HUES64 (cell line): ENCODE measurements around the gene CCDC71.
A peak's percentile ranks its signal among the peaks of the same experiment; 100 is the strongest.

ENCODE experiments used
- H3K27ac ChIP-seq: 2 replicates; pipeline ENCODE4 v1.7.0; 2013; ENCODE audit warnings: low read depth, low read length, inconsistent platforms
- H3K27me3 ChIP-seq: 2 replicates; pipeline ENCODE4 v1.6.1; 2013; ENCODE audit warnings: mild to moderate bottlenecking, low read length; ENCODE audit not compliant: insufficient read depth
- H3K36me3 ChIP-seq: 2 replicates; pipeline ENCODE4 v1.6.1; 2013; ENCODE audit warnings: mild to moderate bottlenecking, low read length; ENCODE audit not compliant: insufficient read depth
- H3K4me1 ChIP-seq: 2 replicates; pipeline ENCODE4 v1.6.1; 2013; ENCODE audit warnings: mild to moderate bottlenecking, low read length, moderate library complexity; ENCODE audit not compliant: insufficient read depth
- H3K4me3 ChIP-seq: 2 replicates; pipeline ENCODE4 v1.5.1; 2013; ENCODE audit warnings: mild to moderate bottlenecking, low read length, moderate library complexity
- H3K9ac ChIP-seq: 2 replicates; pipeline ENCODE4 v1.6.1; 2013; ENCODE audit warnings: mild to moderate bottlenecking, low read depth, low read length
- H3K9me3 ChIP-seq: 2 replicates; pipeline ENCODE4 v1.6.1; 2013; ENCODE audit warnings: low read depth, low read length; ENCODE audit not compliant: insufficient read depth
- WGBS: fragments of 150-250, 120-280 bp; methylation state at CpG from one replicate; pipeline ENCODE4 v1.1.7; 2013; ENCODE audit warnings: missing lambda C conversion rate; 5-methylcytosine and 5-hydroxymethylcytosine counted together

CCDC71 gene

GRCh38 chr3:49180116-49180515 is 14.0 kb upstream of the CCDC71 start:
- no peak overlapping the region for H3K27ac ChIP-seq

GRCh38 chr3:49177073-49177472 is 10.9 kb upstream of the CCDC71 start:
- WGBS, result 89% methylated on average over 2 of the region's 2 CpGs

More at GRCh38 chr3:49180116-49180515, 14.0 kb upstream of the CCDC71 start:
- Histone ChIP-seq H3K4me1 (no peaks in the 10 kb centered on the region), H3K9me3 (no peaks in the 10 kb centered on the region), H3K4me3 (no peak overlapping the region), H3K27me3 (no peaks in the 10 kb centered on the region; the same call in 1 of the 2 replicates), H3K36me3 (no peaks in the 10 kb centered on the region), H3K9ac (no peak overlapping the region)

GRCh38 chr3:49175530-49175929 is 9.4 kb upstream of the CCDC71 start:
- no peak overlapping the region for H3K4me3 ChIP-seq
- WGBS, result 94% methylated on average over 8 of the region's 8 CpGs
- H3K9me3 ChIP-seq, result no peaks in the 10 kb centered on the region
- H3K4me1 ChIP-seq, result peaks cover 23% of the 10 kb centered on the region; the same call in 1 of the 2 replicates
- H3K9ac ChIP-seq, result no peak overlapping the region
- H3K27ac ChIP-seq, result no peak overlapping the region
- H3K36me3 ChIP-seq, result no peaks in the 10 kb centered on the region
- H3K27me3 ChIP-seq, result no peaks in the 10 kb centered on the region; the same call in 1 of the 2 replicates

More at GRCh38 chr3:49177073-49177472, 10.9 kb upstream of the CCDC71 start:
- Histone ChIP-seq H3K36me3 (no peaks in the 10 kb centered on the region), H3K4me1 (peaks cover 19% of the 10 kb centered on the region; the same call in 1 of the 2 replicates), H3K27ac (no peak overlapping the region), H3K9me3 (no peaks in the 10 kb centered on the region), H3K9ac (no peak overlapping the region), H3K27me3 (no peaks in the 10 kb centered on the region; the same call in 1 of the 2 replicates), H3K4me3 (no peak overlapping the region)

GRCh38 chr3:49174397-49174985 is 8.4 kb upstream of the CCDC71 start:
- H3K27me3 ChIP-seq, result no peaks in the 10 kb centered on the region; the same call in 1 of the 2 replicates
- H3K9ac ChIP-seq, result no peak overlapping the region
- H3K4me3 ChIP-seq, result no peak overlapping the region
- H3K36me3 ChIP-seq, result no peaks in the 10 kb centered on the region
- peaks cover 23% of the 10 kb centered on the region; the same call in 1 of the 2 replicates for H3K4me1 ChIP-seq
- no peaks in the 10 kb centered on the region for H3K9me3 ChIP-seq
- no peak overlapping the region for H3K27ac ChIP-seq
- 95% methylated on average over 9 of the region's 9 CpGs for WGBS

GRCh38 chr3:49173792-49174170 is 7.7 kb upstream of the CCDC71 start:
- no peaks in the 10 kb centered on the region for H3K27me3 ChIP-seq
- peak overlapping the region; percentile 13; the same call in 1 of the 2 replicates for H3K4me3 ChIP-seq
- H3K27ac ChIP-seq, result peak overlapping the region; percentile 60
- H3K36me3 ChIP-seq, result no peaks in the 10 kb centered on the region
- WGBS, result 64% methylated on average over 4 of the region's 4 CpGs
- H3K4me1 ChIP-seq, result peaks cover 23% of the 10 kb centered on the region; the same call in 1 of the 2 replicates
- H3K9me3 ChIP-seq, result no peaks in the 10 kb centered on the region
- peak overlapping the region; percentile 39; the same call in 1 of the 2 replicates for H3K9ac ChIP-seq

- H3K4me3 ChIP-seq, result peak overlapping the region; percentile 25
- H3K9ac ChIP-seq, result peak overlapping the region; percentile 39; the same call in 1 of the 2 replicates
- peak overlapping the region; percentile 60 for H3K27ac ChIP-seq
Measured at GRCh38 chr3:49173116-49173791, 7.1 kb upstream of the CCDC71 start.

GRCh38 chr3:49172551-49173041 is 6.5 kb upstream of the CCDC71 start:
- Histone ChIP-seq H3K27ac (no peak overlapping the region), H3K36me3 (no peaks in the 10 kb centered on the region), H3K9me3 (no peaks in the 10 kb centered on the region), H3K4me3 (peak overlapping the region; percentile 81), H3K27me3 (peaks cover 6% of the 10 kb centered on the region; the same call in 1 of the 2 replicates), H3K4me1 (peaks cover 23% of the 10 kb centered on the region; the same call in 1 of the 2 replicates), H3K9ac (no peak overlapping the region; the same call in 1 of the 2 replicates)
- WGBS, result 90% methylated on average over 7 of the region's 7 CpGs

More at GRCh38 chr3:49173116-49173791, 7.1 kb upstream of the CCDC71 start:
- 24% methylated on average over 3 of the region's 3 CpGs for WGBS
- Histone ChIP-seq H3K36me3 (no peaks in the 10 kb centered on the region), H3K4me1 (peaks cover 23% of the 10 kb centered on the region; the same call in 1 of the 2 replicates), H3K27me3 (no peaks in the 10 kb centered on the region), H3K9me3 (no peaks in the 10 kb centered on the region)

GRCh38 chr3:49171775-49172500 is 5.8 kb upstream of the CCDC71 start:
- Histone ChIP-seq H3K9ac (peak overlapping the region; percentile 78), H3K9me3 (no peaks in the 10 kb centered on the region), H3K4me3 (peak overlapping the region; percentile 81), H3K36me3 (no peaks in the 10 kb centered on the region), H3K27ac (no peak overlapping the region; the same call in 1 of the 2 replicates), H3K4me1 (peaks cover 23% of the 10 kb centered on the region; the same call in 1 of the 2 replicates), H3K27me3 (peaks cover 11% of the 10 kb centered on the region)
- WGBS, result 59% methylated on average over 6 of the region's 7 CpGs

- under 1% methylated on average over 57 of the region's 57 CpGs for WGBS
- Histone ChIP-seq H3K27ac (peak within 1 kb of the TSS; percentile 74; the same call in 1 of the 2 replicates), H3K9ac (peak within 1 kb of the TSS; percentile 78), H3K4me1 (peaks cover 23% of the 10 kb centered on the region; the same call in 1 of the 2 replicates), H3K27me3 (peaks cover 11% of the 10 kb centered on the region), H3K9me3 (0 out of 2 replicates have a peak, but pooled peaks cover 3% of the 10 kb centered on the region), H3K36me3 (no peaks in the 10 kb centered on the region), H3K4me3 (peak within 1 kb of the TSS; percentile 81)
Measured at GRCh38 chr3:49171119-49171774, 5.1 kb upstream of the CCDC71 start, which contains the start of gene KLHDC8B. Gene KLHDC8B, plus strand, starts transcription at chr3:49171598. Its CDS starts 1,172 bp downstream, at chr3:49172770.

GRCh38 chr3:49170744-49171118 is 4.6 kb upstream of the CCDC71 start:
- Histone ChIP-seq H3K27ac (no peak overlapping the region), H3K27me3 (peaks cover 11% of the 10 kb centered on the region), H3K4me1 (peaks cover 23% of the 10 kb centered on the region; the same call in 1 of the 2 replicates), H3K4me3 (peak overlapping the region; percentile 81), H3K9me3 (0 out of 2 replicates have a peak, but pooled peaks cover 3% of the 10 kb centered on the region), H3K36me3 (no peaks in the 10 kb centered on the region), H3K9ac (no peak overlapping the region)
- WGBS, result 26% methylated on average over 1 of the region's 1 CpG
